Osteocyte (in vitro differentiated cells): ENCODE data around the gene NR2C2. TPM values are rescaled to one million over a fixed set of nuclear protein-coding genes. Genes with fewer than 3 reads are reported as not detected.

Source experiments
- DNase-seq: peaks from one replicate; pipeline ENCODE4 v3.0.0; 2021; ENCODE audit warnings: mixed read lengths; ENCODE audit not compliant: unreplicated experiment; ENCODE audit errors: extremely low spot score
- H3K27ac Mint-ChIP-seq: one replicate; pipeline ENCODE4 v1.8.0; 2021; ENCODE audit warnings: mild to moderate bottlenecking, mixed read lengths; ENCODE audit not compliant: unreplicated experiment
- H3K27me3 Mint-ChIP-seq: one replicate; pipeline ENCODE4 v1.8.0; 2021; ENCODE audit warnings: mixed read lengths; ENCODE audit not compliant: unreplicated experiment
- H3K36me3 Mint-ChIP-seq: one replicate; pipeline ENCODE4 v1.8.0; 2021; ENCODE audit warnings: mixed read lengths; ENCODE audit not compliant: unreplicated experiment
- H3K4me1 Mint-ChIP-seq: one replicate; pipeline ENCODE4 v1.8.0; 2021; ENCODE audit warnings: mixed read lengths; ENCODE audit not compliant: unreplicated experiment
- H3K4me3 Mint-ChIP-seq: one replicate; pipeline ENCODE4 v1.8.0; 2021; ENCODE audit warnings: mild to moderate bottlenecking, moderate library complexity, mixed read lengths; ENCODE audit not compliant: unreplicated experiment
- H3K9me3 Mint-ChIP-seq: one replicate; pipeline ENCODE4 v1.8.0; 2021; ENCODE audit warnings: mixed read lengths; ENCODE audit not compliant: unreplicated experiment
- total RNA-seq: library from RNA; stranded (reverse); gene quantifications from 2 replicates; pipeline ENCODE4 v1.2.1, GENCODE V29; 2021
- TF ChIP-seq, protein P1 (sequence below): fragments of 200-600 bp; sonication (generic); IDR thresholded peaks from 2 replicates; pipeline ENCODE4 v1.5.0; 2021; ENCODE audit warnings: antibody characterized with exemption, mild to moderate bottlenecking, moderate library complexity

The NR2C2 gene
- total RNA-seq, 1 donor from 2014 or later = 48.3 TPM

DNA sequence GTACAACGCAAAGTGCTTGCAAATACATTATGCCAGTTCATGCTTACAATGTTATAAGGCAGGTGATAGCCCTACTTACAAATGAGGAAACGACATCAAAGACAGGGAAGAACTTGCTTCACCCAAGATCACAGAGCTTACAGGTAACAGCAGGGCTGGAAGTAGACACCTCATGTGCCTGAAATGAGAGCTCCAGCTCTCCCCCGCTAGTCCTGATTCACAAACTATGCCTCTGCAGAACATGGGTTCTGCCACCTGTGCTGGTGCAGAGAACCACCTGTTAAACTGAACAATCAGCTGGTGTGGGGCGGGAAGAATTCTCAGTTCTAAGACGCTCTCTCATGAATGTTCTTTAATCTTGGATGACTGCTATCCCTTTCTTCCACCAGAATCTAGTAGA is 144.2 kb downstream of the NR2C2 start:
- H3K9me3 Mint-ChIP-seq = no peaks in the 10 kb centered on the region
- peaks cover 31% of the 10 kb centered on the region for H3K36me3 Mint-ChIP-seq
- TF ChIP-seq, protein P1, sequence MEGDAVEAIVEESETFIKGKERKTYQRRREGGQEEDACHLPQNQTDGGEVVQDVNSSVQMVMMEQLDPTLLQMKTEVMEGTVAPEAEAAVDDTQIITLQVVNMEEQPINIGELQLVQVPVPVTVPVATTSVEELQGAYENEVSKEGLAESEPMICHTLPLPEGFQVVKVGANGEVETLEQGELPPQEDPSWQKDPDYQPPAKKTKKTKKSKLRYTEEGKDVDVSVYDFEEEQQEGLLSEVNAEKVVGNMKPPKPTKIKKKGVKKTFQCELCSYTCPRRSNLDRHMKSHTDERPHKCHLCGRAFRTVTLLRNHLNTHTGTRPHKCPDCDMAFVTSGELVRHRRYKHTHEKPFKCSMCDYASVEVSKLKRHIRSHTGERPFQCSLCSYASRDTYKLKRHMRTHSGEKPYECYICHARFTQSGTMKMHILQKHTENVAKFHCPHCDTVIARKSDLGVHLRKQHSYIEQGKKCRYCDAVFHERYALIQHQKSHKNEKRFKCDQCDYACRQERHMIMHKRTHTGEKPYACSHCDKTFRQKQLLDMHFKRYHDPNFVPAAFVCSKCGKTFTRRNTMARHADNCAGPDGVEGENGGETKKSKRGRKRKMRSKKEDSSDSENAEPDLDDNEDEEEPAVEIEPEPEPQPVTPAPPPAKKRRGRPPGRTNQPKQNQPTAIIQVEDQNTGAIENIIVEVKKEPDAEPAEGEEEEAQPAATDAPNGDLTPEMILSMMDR = no peak
- no peak for DNase-seq
- no peak overlapping the region for H3K27ac Mint-ChIP-seq
- no peak overlapping the region for H3K4me3 Mint-ChIP-seq
- H3K4me1 Mint-ChIP-seq = no peaks in the 10 kb centered on the region
- no peaks in the 10 kb centered on the region for H3K27me3 Mint-ChIP-seq

DNA sequence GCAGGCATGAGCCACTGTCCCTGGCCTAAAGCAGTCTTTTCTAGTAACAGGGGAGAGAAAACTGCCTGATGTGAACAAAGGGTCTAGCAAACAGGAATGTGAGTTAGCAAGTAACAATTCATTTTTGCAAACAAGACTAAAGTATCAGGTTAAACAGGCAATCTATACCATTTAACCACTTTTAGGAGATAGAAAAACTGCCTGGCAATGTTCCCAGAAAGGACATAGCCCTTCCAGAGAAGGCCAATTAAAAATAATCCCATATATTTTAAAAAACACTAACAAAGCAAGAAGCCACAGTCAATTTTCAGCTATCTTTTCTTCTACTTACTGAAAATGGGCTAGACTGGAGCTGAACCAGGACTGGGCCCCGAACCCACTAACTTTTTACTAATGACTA is 145.3 kb downstream of the NR2C2 start:
- DNase-seq = no peak
- H3K9me3 Mint-ChIP-seq = no peaks in the 10 kb centered on the region

GRCh38 chr3:15094187-15094875 is 146.9 kb downstream of the NR2C2 start:
- Mint-ChIP-seq H3K27me3 (no peaks in the 10 kb centered on the region), H3K36me3 (peaks cover 25% of the 10 kb centered on the region), H3K4me1 (peaks cover 17% of the 10 kb centered on the region), H3K4me3 (no peak overlapping the region), H3K27ac (no peak overlapping the region), H3K9me3 (no peaks in the 10 kb centered on the region)
- DNase-seq = no peak
- TF ChIP-seq, protein P1 = no peak

More for the DNA sequence above, 145.3 kb downstream of the NR2C2 start:
- Mint-ChIP-seq H3K4me3 (no peak overlapping the region), H3K27ac (no peak overlapping the region), H3K4me1 (peaks cover 3% of the 10 kb centered on the region), H3K36me3 (peaks cover 28% of the 10 kb centered on the region), H3K27me3 (no peaks in the 10 kb centered on the region)
- TF ChIP-seq, protein P1 = no peak

DNA sequence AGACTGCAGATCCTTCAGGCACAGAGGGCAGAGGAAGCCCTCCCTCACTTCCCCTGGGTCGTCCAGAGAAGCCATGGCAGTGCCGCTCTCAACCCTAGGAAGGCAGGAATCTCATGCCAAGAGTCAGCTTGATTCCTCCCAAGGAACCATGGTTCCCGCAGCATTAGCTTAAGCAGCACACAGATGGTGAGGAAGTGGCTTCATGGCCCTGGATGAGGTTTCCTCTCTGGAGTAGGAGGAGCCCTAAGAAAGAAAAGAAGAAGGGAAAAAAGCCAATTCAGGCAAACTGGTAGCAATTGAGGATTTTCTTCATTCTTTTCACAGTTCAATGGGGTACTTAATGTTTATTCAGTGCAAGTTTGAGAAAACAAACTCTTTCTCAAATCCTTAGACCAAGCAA is 148.7 kb downstream of the NR2C2 start:
- DNase-seq = no peak
- peaks cover 20% of the 10 kb centered on the region for H3K4me1 Mint-ChIP-seq
- H3K27ac Mint-ChIP-seq = no peak overlapping the region
- no peaks in the 10 kb centered on the region for H3K27me3 Mint-ChIP-seq
- H3K9me3 Mint-ChIP-seq = no peaks in the 10 kb centered on the region
- peaks cover 15% of the 10 kb centered on the region for H3K36me3 Mint-ChIP-seq
- no peak overlapping the region for H3K4me3 Mint-ChIP-seq
- TF ChIP-seq, protein P1 = no peak

DNA sequence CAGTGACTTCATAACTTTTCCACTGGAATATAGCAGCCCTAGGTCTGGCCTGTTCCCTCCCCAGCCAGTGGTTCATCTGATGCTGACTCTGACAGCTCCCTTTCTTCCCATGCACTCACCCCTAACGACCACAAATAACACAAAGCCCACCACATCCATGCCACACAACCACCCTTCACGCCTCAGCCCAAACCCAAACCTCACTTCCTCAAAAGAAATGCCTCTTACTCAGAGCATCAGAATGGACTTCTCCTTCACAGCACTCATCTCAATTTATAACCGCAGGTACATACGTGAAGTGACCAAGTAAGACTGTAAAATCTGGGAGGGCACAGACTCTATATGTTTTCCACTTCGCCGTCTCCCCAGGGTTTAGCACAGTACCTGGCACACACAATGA is 150.5 kb downstream of the NR2C2 start:
- H3K4me1 Mint-ChIP-seq = peaks cover 24% of the 10 kb centered on the region

More for the DNA sequence above, 150.5 kb downstream of the NR2C2 start:
- peak overlapping the region; percentile 99 for H3K4me3 Mint-ChIP-seq
- peaks cover 15% of the 10 kb centered on the region for H3K36me3 Mint-ChIP-seq
- TF ChIP-seq, protein P1 = no peak
- DNase-seq = no peak
- no peaks in the 10 kb centered on the region for H3K27me3 Mint-ChIP-seq
- H3K9me3 Mint-ChIP-seq = no peaks in the 10 kb centered on the region
- H3K27ac Mint-ChIP-seq = peak overlapping the region; percentile 95

Other genes starting within 250 kb of the NR2C2 start
- gene FGD5, start 128.6 kb upstream of the NR2C2 start, total RNA-seq = not detected in 2 replicates
- 47.2 and 50.0 TPM in 2 replicates for gene MRPS25, start 117.7 kb downstream of the NR2C2 start, total RNA-seq
- 28.6 and 29.8 TPM in 2 replicates for gene RBSN, start 151.6 kb downstream of the NR2C2 start, total RNA-seq